OCI-LY1 (cell line): ENCODE results near the gene GPR107.

Source experiments
- H2AFZ ChIP-seq: fragments of 200-600 bp; sonication (generic), shearing (Covaris generic); 2 replicates; pipeline ENCODE4 v1.6.0; 2014; ENCODE audit warnings: antibody characterized with exemption, mild to moderate bottlenecking, low read length
- H3F3A ChIP-seq: fragments of 200-600 bp; sonication (generic), shearing (Covaris generic); 2 replicates; pipeline ENCODE4 v1.6.0; 2014; ENCODE audit warnings: mild to moderate bottlenecking, antibody characterized with exemption, low read length, moderate library complexity; ENCODE audit not compliant: insufficient read depth
- H3K27ac ChIP-seq: fragments of 200-600 bp; sonication (generic); 2 replicates; pipeline ENCODE4 v1.5.1; 2014; ENCODE audit warnings: low read length, mixed run types, mild to moderate bottlenecking, low read depth; ENCODE audit not compliant: poor library complexity, severe bottlenecking
- H3K27me3 ChIP-seq: fragments of 200-600 bp; sonication (generic); 2 replicates; pipeline ENCODE4 v1.6.0; 2014; ENCODE audit warnings: antibody characterized with exemption, mild to moderate bottlenecking, low read length, moderate library complexity; ENCODE audit not compliant: insufficient read depth
- H3K36me3 ChIP-seq: fragments of 200-600 bp; sonication (generic); 2 replicates; pipeline ENCODE4 v1.6.1; 2014; ENCODE audit warnings: mild to moderate bottlenecking, antibody characterized with exemption, low read length, moderate library complexity, mixed read lengths; ENCODE audit not compliant: insufficient read depth
- H3K4me1 ChIP-seq: fragments of 200-600 bp; sonication (generic); 2 replicates; pipeline ENCODE4 v1.5.1; 2014; ENCODE audit warnings: mild to moderate bottlenecking, low read length, moderate library complexity; ENCODE audit not compliant: insufficient read depth, severe bottlenecking
- H3K4me2 ChIP-seq: fragments of 200-600 bp; sonication (generic), shearing (Covaris generic); 2 replicates; pipeline ENCODE4 v1.6.1; 2014; ENCODE audit warnings: low read length
- H3K4me3 ChIP-seq: fragments of 200-600 bp; sonication (generic); 2 replicates; pipeline ENCODE4 v1.5.1; 2014; ENCODE audit warnings: low read length, low read depth, mild to moderate bottlenecking, mixed read lengths; ENCODE audit not compliant: poor library complexity, severe bottlenecking
- H3K79me2 ChIP-seq: fragments of 200-600 bp; shearing (Covaris generic); 2 replicates; pipeline ENCODE4 v1.6.1; 2016; ENCODE audit warnings: mixed run types, low read length, mixed read lengths; ENCODE audit not compliant: insufficient read depth
- H3K9ac ChIP-seq: fragments of 200-600 bp; sonication (generic), shearing (Covaris generic); 2 replicates; pipeline ENCODE4 v1.6.1; 2014; ENCODE audit warnings: mild to moderate bottlenecking, low read length, mixed read lengths
- H3K9me2 ChIP-seq: fragments of 200-600 bp; sonication (generic), shearing (Covaris generic); 2 replicates; pipeline ENCODE4 v1.6.1; 2014; ENCODE audit warnings: low read depth, mild to moderate bottlenecking, low read length, mixed read lengths
- H3K9me3 ChIP-seq: fragments of 200-600 bp; shearing (Covaris generic); 2 replicates; pipeline ENCODE4 v1.6.1; 2014; ENCODE audit warnings: low read length, mixed read lengths
- H4K20me1 ChIP-seq: fragments of 200-600 bp; sonication (generic), shearing (Covaris generic); 2 replicates; pipeline ENCODE4 v1.6.0; 2016; ENCODE audit warnings: mild to moderate bottlenecking, low read length; ENCODE audit not compliant: insufficient read depth
- EZH2 ChIP-seq: fragments of 200-600 bp; sonication (generic), shearing (Covaris generic); IDR thresholded peaks from 2 replicates; pipeline ENCODE4 v1.8.0; 2017; ENCODE audit warnings: borderline replicate concordance, mixed run types, mild to moderate bottlenecking, antibody characterized with exemption, low read length, moderate library complexity, mixed read lengths
- TF ChIP-seq, protein P1 (sequence below): fragments of 200-600 bp; sonication (generic), shearing (Covaris generic); IDR thresholded peaks from 2 replicates; pipeline ENCODE4 v1.5.1; 2017; ENCODE audit warnings: mild to moderate bottlenecking, antibody characterized with exemption, low read length, moderate library complexity, mixed read lengths

Gene GPR107

DNA sequence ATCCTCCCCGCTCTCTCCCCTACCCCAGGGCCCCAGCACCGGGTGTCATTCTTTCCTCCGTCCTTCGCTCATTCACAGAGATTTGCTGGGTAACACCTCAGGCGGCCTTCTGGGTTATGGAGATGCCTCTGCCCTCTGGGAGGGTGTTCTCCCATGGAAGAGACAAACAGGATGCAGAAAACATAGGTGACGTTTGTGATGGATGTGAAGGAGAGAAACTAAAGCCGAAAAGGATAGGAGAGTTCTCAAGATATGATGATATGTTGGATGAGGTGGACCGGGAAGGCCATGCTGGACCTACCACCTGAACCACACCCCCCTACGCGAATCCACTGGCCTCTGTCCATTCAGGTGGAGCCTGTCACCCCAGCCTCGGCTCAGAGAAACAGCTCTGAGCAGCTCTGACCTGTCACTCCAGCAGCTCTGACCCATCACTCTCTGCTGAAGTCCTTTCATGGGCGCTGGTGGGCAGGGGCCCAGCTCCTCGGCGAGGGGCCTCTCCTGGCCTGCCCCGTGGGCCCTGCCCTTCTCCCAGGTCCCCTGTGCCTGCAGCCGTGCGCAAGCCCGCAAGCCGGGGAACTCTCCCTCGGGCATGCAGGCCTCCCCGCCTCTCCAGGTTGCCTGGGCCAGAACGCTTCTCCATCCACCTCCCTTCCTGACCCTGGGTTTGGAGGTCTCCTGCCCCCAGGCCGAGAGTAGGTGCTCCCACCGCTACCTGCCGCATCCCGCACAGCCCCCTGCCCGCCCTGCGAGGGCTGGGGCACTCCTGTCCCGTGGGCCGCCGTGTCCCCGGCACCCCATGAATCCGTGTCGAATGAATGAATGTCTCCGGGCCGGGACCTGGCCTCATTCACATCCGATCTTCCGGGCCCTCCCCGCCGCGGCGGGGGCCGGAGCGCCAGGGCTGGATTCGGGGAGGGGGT lies 117.8 kb downstream of the GPR107 start:
- Histone ChIP-seq H4K20me1 (no peaks in the 10 kb centered on the region), H2AFZ (no peak overlapping the region), H3K9me2 (no peaks in the 10 kb centered on the region), H3K4me1 (no peaks in the 10 kb centered on the region), H3K4me3 (no peak overlapping the region), H3K36me3 (no peaks in the 10 kb centered on the region), H3K9ac (no peak overlapping the region), H3F3A (no peaks in the 10 kb centered on the region), H3K4me2 (no peak overlapping the region), H3K79me2 (no peaks in the 10 kb centered on the region), H3K27ac (no peak overlapping the region), H3K9me3 (no peaks in the 10 kb centered on the region), H3K27me3 (peaks cover 4% of the 10 kb centered on the region; the same call in 1 of the 2 replicates)
- no peak for TF ChIP-seq EZH2
- TF ChIP-seq, protein P1, sequence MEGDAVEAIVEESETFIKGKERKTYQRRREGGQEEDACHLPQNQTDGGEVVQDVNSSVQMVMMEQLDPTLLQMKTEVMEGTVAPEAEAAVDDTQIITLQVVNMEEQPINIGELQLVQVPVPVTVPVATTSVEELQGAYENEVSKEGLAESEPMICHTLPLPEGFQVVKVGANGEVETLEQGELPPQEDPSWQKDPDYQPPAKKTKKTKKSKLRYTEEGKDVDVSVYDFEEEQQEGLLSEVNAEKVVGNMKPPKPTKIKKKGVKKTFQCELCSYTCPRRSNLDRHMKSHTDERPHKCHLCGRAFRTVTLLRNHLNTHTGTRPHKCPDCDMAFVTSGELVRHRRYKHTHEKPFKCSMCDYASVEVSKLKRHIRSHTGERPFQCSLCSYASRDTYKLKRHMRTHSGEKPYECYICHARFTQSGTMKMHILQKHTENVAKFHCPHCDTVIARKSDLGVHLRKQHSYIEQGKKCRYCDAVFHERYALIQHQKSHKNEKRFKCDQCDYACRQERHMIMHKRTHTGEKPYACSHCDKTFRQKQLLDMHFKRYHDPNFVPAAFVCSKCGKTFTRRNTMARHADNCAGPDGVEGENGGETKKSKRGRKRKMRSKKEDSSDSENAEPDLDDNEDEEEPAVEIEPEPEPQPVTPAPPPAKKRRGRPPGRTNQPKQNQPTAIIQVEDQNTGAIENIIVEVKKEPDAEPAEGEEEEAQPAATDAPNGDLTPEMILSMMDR = no peak

DNA sequence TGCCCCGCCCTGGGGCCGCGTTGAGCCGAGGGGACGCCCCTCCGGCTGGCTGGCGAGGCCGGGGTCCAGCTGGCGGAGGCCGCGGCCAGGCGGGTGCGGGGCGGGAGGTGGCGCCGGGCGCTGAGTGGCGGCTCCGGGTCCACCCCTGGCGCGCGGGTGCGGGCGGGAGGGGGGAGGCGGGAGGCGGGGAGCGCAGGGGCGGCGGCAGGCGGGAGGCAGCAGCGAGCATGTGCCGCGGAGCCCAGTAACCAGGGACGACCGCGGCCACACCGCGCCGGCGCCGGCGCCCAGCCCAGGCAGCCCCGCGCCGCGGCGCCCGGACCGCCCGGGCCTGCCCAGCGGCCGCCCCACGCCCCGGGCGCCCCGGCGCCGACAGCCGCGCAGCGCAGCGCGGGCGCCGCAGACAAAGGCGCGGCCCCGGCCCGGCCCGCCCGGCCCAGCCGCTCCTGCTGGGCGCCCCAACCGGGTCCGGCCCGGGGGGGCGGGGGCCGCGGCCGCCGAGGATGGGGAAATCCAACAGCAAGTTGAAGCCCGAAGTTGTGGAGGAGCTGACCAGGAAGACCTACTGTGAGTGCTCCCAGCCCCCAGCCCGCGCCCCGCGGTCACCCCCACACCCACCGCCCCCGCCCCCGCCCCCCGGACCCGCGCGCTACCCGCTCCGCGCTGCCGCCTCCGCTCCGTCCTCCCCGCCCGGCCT lies 118.6 kb downstream of the GPR107 start, which contains the start of gene NCS1:
NCS1 (plus strand) TSS at position 244 of the 697 bp plus-strand sequence; CDS start at position 504, 260 bp downstream.
- no peak within 1 kb of the TSS for H2AFZ ChIP-seq
- H3K4me2 ChIP-seq = no peak within 1 kb of the TSS
- H3K9me3 ChIP-seq = no peaks in the 10 kb centered on the region
- H3K27me3 ChIP-seq = peaks cover 4% of the 10 kb centered on the region; the same call in 1 of the 2 replicates
- H3K4me3 ChIP-seq = no peak within 1 kb of the TSS
- no peaks in the 10 kb centered on the region for H3K9me2 ChIP-seq
- no peaks in the 10 kb centered on the region for H3K79me2 ChIP-seq
- H3K9ac ChIP-seq = no peak within 1 kb of the TSS
- H4K20me1 ChIP-seq = no peaks in the 10 kb centered on the region
- no peaks in the 10 kb centered on the region for H3K4me1 ChIP-seq
- no peak within 1 kb of the TSS for H3K27ac ChIP-seq
- H3K36me3 ChIP-seq = no peaks in the 10 kb centered on the region
- TF ChIP-seq, protein P1 = no peak
- no peak for TF ChIP-seq EZH2
- H3F3A ChIP-seq = no peaks in the 10 kb centered on the region

DNA sequence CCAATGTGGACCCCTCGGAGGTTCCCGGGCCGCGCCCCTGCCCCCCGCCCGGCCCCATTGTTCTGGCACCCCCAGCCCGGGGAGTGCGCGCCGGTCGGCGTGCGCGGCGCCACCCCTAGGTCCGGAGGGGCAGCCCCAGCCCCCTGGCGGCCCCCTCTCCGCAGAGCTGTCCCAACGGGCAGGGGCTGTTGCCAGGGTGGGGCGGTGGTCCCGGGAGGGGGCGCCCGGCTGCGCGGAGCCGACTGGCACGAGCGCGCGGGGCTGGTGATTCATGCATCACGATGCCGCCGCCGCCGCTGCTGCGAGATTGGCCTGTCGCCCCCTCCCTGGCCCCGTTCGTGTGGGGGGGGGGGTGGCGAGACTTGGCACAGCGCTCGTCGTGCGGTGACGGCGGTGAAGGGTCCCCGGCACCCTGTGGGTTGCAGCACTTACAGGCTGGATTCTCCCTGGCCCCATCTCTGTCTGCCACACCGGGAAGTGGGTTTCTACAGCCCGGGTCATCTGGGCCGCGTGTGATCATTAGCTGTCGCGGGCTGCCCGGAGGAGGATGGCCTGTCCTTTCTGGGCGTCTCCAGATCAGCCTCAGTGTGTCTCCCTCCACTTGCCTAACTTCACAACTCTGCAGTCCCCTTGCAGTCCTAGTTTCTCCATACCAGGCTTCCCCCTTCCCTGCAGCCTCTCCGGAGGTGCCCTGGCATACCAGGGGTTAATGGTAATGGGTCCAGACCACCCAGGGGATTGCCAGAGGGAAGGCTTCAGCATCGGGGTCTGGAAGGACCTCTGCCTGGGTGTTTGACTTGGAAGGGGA lies 119.4 kb downstream of the GPR107 start:
- Histone ChIP-seq H3K36me3 (no peaks in the 10 kb centered on the region), H3K4me2 (no peak overlapping the region), H3K27ac (no peak overlapping the region), H3K4me1 (no peaks in the 10 kb centered on the region), H3K9me3 (no peaks in the 10 kb centered on the region), H3K4me3 (no peak overlapping the region), H3K9ac (no peak overlapping the region), H2AFZ (no peak overlapping the region), H3K9me2 (no peaks in the 10 kb centered on the region), H3K79me2 (no peaks in the 10 kb centered on the region), H4K20me1 (no peaks in the 10 kb centered on the region), H3F3A (no peaks in the 10 kb centered on the region), H3K27me3 (peaks cover 4% of the 10 kb centered on the region; the same call in 1 of the 2 replicates)
- TF ChIP-seq, protein P1 = no peak
- no peak for TF ChIP-seq EZH2
